SK-N-MC (cell line): ENCODE data around the gene PRCD.

Experiments used
- EZH2 ChIP-seq: fragments of 200-600 bp; sonication (generic); IDR thresholded peaks from one replicate; pipeline ENCODE4 v1.6.1; 2017; ENCODE audit warnings: antibody characterized with exemption
- POLR2AphosphoS5 ChIP-seq: IDR thresholded peaks from 2 replicates; pipeline ENCODE4 v1.6.1; 2012; ENCODE audit warnings: mild to moderate bottlenecking, low read depth, low read length, borderline replicate concordance

DNA sequence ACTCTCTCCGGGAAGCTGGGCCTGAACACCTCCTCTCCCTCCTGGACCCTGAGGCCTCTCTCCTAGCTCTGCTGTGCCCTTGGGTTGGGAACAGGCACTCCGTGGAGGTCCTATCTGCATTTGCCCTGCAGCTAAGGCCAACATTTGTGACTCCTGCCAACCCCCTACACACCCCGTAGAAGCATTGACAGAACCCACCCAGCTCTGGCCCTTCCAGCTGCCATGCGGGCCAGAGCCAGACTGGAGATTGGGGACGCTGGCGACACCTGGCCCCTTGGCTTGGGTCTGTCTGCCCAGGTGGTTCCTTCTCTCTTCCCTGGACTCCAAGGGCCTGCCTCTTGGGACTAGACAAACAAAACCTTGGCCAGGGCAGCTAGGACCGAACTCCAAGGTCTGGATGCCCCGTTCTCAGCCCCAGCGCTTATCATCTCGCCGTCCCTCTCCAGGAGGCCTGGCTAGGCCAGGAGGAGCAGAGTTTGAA is 38.0 kb upstream of the PRCD start:
- TF ChIP-seq EZH2 = no peak
- no peak for TF ChIP-seq POLR2AphosphoS5
